Coronary artery (tissue), 2 donors: ENCODE data around the gene USP6NL.

Source experiments
- DNase-seq: peaks from one replicate; pipeline ENCODE4 v3.0.0-alpha.2; 2017; ENCODE audit warnings: low spot score
- H3K27ac ChIP-seq, 2 donors: fragments of 200-600 bp; sonication (generic); one replicate each; pipeline ENCODE4 v1.5.1; 2016 to 2019
- H3K4me3 ChIP-seq: fragments of 200-600 bp; sonication (generic); 2 replicates; pipeline ENCODE4 v1.5.1; 2016; ENCODE audit warnings: mild to moderate bottlenecking, moderate library complexity
- TF ChIP-seq, protein P1 (sequence below): fragments of 200-600 bp; sonication (generic); IDR thresholded peaks from one replicate; pipeline ENCODE4 v1.5.1; 2019; ENCODE audit warnings: antibody characterized with exemption

USP6NL gene

DNA sequence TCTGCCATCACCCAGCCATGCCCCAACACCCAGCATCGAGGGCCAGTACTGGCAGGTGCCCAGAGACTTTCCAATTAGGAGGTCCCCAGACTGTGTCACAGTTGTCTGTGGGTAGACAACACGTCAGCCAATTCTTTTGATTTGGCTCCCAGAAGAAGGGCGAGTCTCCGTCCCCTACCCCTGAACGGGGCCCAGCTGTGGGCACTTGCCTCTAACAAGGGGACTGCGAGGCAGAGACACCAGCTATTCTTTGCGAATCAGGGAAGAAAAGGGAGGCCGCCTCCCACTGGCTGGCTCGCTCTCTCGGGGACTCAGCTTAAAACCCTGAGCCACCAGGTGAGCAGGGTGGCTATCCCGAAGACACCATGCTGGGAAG lies 167.3 kb downstream of the USP6NL start:
- Histone ChIP-seq H3K4me3 (no peak overlapping the region), H3K27ac (no peak overlapping the region)
- DNase-seq = no peak
- TF ChIP-seq, protein P1, sequence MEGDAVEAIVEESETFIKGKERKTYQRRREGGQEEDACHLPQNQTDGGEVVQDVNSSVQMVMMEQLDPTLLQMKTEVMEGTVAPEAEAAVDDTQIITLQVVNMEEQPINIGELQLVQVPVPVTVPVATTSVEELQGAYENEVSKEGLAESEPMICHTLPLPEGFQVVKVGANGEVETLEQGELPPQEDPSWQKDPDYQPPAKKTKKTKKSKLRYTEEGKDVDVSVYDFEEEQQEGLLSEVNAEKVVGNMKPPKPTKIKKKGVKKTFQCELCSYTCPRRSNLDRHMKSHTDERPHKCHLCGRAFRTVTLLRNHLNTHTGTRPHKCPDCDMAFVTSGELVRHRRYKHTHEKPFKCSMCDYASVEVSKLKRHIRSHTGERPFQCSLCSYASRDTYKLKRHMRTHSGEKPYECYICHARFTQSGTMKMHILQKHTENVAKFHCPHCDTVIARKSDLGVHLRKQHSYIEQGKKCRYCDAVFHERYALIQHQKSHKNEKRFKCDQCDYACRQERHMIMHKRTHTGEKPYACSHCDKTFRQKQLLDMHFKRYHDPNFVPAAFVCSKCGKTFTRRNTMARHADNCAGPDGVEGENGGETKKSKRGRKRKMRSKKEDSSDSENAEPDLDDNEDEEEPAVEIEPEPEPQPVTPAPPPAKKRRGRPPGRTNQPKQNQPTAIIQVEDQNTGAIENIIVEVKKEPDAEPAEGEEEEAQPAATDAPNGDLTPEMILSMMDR = no peak

DNA sequence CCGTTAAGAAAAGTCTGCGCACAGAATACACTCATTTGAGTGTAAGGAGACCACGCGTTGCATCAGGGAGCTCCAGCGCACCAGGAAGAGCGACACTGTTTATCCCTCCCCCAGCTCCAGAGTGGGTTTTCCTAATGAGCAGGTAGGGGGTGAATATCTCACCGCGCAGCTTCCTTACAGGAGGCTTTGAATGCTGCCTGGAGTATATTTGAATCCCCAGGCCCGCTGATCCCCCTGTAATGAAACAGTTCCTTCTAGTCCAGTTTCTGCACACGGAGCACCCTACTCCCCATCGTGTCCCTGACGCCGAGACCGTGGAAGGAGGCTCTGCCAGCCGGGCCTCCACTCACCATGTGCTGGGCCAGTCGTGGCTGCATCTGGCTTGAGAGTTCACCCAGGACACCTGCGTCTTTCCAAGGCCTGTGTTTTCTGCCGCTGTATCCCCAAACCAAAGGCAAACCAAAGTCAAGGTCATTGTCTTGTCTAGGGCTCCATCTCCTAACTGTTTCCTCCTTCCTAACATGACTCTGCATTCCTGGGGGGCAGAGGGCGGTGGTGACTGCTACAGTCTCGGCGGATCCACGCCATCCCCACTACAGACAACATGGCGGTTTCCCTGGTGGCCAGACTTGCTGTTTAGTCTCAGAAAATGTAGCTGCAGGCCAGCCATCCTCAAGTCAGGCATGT lies 167.8 kb downstream of the USP6NL start:
- Histone ChIP-seq H3K27ac (no peak overlapping the region), H3K4me3 (no peak overlapping the region)
- TF ChIP-seq, protein P1 = no peak

DNA sequence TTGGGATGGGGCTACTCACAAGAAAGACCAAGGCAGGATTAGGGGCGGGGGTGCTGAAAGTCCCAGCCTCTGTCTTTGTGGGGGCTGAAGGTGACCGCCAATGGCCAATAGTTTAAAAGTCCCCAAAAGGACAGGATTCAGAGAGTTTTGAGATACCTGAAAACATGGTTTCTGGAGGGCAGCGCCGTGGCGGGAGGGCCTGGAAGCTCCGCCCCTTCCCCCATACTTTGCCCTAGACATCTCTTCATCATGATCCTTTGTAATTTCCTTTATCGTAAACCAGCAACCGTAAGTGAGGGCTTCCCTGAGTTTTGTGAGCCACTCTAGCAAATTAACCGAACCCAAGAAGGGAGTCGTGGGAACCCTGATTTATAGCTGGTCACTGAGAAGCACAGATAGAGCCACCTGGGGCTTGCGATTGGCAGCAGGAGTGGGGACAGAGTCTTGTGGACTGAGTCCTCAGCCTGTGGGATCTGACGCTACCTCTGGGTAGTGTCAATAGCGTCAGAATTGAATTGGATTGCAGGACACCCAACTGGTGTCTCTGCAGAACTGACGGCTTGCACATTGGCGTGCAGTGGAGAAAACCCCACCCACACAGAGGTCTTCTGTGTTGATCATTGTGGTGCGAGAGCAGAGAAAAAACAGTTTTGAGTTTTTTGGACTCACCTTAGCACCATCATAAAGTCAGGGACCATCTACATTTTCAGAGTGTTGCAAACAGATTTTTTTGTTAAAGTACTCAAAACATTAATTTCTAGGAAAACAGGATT lies 169.3 kb downstream of the USP6NL start:
- TF ChIP-seq, protein P1 = no peak
- DNase-seq = no peak
- no peak overlapping the region for H3K4me3 ChIP-seq
- no peak overlapping the region for H3K27ac ChIP-seq

More for the DNA sequence above, 167.8 kb downstream of the USP6NL start:
- no peak for DNase-seq

DNA sequence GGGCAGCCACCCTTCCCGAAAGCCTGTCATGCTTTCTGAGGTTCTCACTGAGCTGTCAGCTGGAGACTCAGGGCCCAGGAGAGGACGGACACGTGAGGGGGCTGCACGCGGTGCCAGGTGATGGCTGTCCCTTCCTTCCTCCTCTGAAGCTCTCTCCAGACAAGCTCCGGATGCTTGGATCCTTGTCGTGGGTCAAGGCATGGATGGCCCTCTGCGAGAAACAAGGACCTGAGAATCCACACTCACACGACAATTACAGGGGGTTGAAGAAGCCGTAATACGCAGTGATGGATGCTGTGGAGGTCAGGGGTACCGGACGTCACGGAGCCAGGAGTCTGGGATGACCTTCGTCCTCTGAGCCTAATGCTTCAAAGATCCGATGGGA lies 170.3 kb downstream of the USP6NL start:
- no peak overlapping the region for H3K4me3 ChIP-seq
- TF ChIP-seq, protein P1 = no peak
- DNase-seq = no peak
- H3K27ac ChIP-seq = no peak overlapping the region

DNA sequence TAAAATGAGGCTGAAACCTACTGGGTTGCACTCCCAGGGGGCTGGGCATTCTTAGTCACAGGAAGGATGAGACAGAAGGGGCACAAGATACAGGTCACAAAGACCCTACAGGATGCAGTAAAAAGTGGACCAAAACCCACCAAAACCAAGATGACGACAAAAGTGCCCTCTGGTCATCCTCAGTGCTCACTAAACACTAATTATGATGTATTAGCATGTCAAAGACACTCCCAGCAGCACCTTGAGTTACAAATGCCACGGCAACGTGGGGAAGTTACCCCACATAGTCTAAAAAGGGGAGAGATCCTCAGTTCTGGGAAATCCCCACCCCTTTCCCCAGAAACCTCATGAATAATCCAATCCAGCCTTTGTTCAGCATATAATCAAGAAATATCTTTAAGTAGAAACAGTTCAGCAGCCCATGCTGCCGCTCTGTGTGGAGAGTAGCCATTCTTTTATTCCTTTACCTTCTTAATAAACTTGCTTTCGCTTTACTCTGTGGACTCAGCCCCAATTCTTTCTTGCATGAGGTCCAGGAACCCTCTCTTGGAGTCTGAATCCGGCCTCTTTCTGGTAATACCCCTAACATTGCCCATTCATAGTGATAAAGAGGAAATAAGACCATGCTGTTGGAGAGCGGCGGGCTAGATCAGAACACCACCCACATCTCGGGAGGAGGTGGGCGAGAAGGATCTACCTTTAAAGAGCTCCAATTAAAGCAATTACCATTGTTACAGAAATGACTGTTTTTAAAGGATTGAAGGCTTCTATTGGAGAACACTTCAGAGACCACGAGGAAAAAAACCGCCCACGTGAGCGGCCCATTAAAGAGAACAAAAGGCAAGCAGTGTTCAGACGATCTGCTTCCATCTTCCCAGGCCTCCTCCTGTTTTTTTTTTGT lies 170.9 kb downstream of the USP6NL start:
- no peak for DNase-seq

DNA sequence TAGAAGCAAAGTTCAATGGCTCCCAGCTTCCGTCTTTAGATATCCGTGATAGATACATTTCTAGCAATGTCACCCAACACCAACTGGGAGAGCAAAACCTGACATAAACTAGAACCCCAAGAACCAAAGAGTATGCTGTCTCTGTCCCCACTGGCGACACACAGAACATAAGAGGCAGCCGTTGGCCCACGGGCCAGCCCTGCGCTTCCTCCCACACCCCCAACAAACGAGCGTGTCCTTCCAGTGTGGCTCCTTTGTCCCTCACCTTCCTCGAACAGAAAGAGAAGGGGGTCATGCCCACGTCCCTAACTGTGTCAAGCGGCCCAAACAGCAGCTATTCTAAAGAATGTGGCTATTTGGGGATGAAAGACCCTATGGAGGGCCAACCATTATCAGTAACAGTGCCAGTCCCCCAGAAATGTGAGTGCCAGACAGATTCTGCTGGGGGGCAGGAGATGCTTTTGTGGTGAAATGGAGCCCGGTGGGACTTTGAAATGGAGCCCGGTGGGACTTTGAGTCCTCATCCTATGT lies 171.9 kb downstream of the USP6NL start:
- TF ChIP-seq, protein P1 = no peak
- no peak overlapping the region for H3K4me3 ChIP-seq
- H3K27ac ChIP-seq = no peak overlapping the region
- DNase-seq = no peak

More for the DNA sequence above, 170.9 kb downstream of the USP6NL start:
- TF ChIP-seq, protein P1 = no peak
- Histone ChIP-seq H3K27ac (no peak overlapping the region), H3K4me3 (no peak overlapping the region)
